Anterior cingulate cortex (tissue), 58 donors: ENCODE results near the gene TMEM202.
A peak's percentile ranks its signal among the peaks of the same experiment; 100 is the strongest.
"Not testable (repeated sequence)": the region's sequence is repeated elsewhere in the genome, so short reads cannot be mapped to it uniquely, and the experiment has no call there.

ENCODE experiments used
- DNase-seq, 58 donors: peaks; one replicate each; lab custom pipeline; 2025; lab: John Stamatoyannopoulos, UW

Gene TMEM202

GRCh38 chr15:72397796-72398588 lies at the start of gene TMEM202:
TMEM202 (plus strand) TSS chr15:72398305; CDS start chr15:72398327, 22 bp downstream.
- DNase-seq = no peak

GRCh38 chr15:72353266-72353665 lies 44.8 kb upstream of the TMEM202 start:
- no peak for DNase-seq

- DNase-seq = no peak
Observed at GRCh38 chr15:72354496-72354895, 43.6 kb upstream of the TMEM202 start.

GRCh38 chr15:72358121-72358520 lies 40.0 kb upstream of the TMEM202 start:
- no peak for DNase-seq

GRCh38 chr15:72358650-72359171 lies 39.4 kb upstream of the TMEM202 start:
- DNase-seq = peak in 35 of 58 donors; percentile 5 to 77 (median 32)

GRCh38 chr15:72361176-72361575 lies 36.9 kb upstream of the TMEM202 start:
- DNase-seq = no peak

GRCh38 chr15:72365844-72366243 lies 32.3 kb upstream of the TMEM202 start:
- no peak for DNase-seq

GRCh38 chr15:72368325-72368724 lies 29.8 kb upstream of the TMEM202 start:
- no peak for DNase-seq

- DNase-seq = peak in 3 of 58 donors; percentile 0 to 25 (median 2)
Observed at GRCh38 chr15:72368899-72369298, 29.2 kb upstream of the TMEM202 start.

GRCh38 chr15:72369964-72370363 lies 28.1 kb upstream of the TMEM202 start:
- DNase-seq = no peak

- no peak for DNase-seq
Observed at GRCh38 chr15:72372361-72372760, 25.7 kb upstream of the TMEM202 start.

GRCh38 chr15:72375501-72375845 lies 22.6 kb upstream of the TMEM202 start:
- peak in 6 of 58 donors; percentile 37 to 80 (median 64) for DNase-seq

GRCh38 chr15:72375846-72376581 lies 22.1 kb upstream of the TMEM202 start, which contains the start of gene HEXA:
HEXA (minus strand) TSS chr15:72376014; CDS start chr15:72375972, 42 bp downstream.
- peak; percentile 59 to 96 (median 92) for DNase-seq

GRCh38 chr15:72377331-72377730 lies 20.8 kb upstream of the TMEM202 start:
- DNase-seq = no peak

GRCh38 chr15:72379106-72379505 lies 19.0 kb upstream of the TMEM202 start:
- DNase-seq = not testable (repeated sequence)

- no peak for DNase-seq
Observed at GRCh38 chr15:72379856-72380430, 18.2 kb upstream of the TMEM202 start.

- no peak for DNase-seq
Observed at GRCh38 chr15:72380743-72381142, 17.4 kb upstream of the TMEM202 start.

- no peak for DNase-seq
Observed at GRCh38 chr15:72382146-72382545, 16.0 kb upstream of the TMEM202 start.

GRCh38 chr15:72387741-72388140 lies 10.4 kb upstream of the TMEM202 start:
- DNase-seq = no peak

- no peak for DNase-seq
Observed at GRCh38 chr15:72389231-72389630, 8.9 kb upstream of the TMEM202 start.

GRCh38 chr15:72396331-72396730 lies 1.8 kb upstream of the TMEM202 start:
- DNase-seq = not testable (repeated sequence)
